ENCODE data around the gene ILRUN.

DNA sequence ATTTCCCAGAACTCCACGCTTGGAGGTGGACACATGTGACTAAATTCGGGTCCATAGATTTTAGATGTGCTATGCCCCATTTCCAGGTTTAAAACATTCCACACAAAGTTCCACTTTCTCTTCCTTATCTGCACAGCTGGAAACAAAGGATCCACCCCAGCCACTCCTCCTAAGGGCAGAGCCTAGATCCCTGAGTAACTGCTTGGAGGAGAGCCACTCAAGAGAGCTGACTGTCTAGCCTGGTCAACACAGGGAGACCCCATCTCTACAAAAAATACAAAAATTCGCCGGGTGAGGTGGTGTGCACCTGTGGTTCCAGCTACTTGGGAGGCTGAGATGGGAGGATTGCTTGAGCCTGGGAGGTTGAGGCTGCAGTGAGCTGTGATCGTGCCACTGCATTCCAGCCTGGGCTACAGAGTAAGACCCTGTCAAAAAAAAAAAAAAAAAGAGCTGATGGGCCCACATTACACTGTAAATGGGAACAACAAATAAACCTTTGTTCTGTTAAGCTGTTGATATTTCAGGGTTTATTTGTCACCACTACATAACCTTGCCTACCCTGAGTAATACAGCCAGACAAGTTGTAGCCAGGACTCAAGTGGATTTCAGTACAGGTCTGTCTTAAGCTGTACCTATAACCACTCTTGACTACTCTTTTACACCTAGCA lies 35.0 kb upstream of the ILRUN start:
- TF ChIP-seq, protein P1, sequence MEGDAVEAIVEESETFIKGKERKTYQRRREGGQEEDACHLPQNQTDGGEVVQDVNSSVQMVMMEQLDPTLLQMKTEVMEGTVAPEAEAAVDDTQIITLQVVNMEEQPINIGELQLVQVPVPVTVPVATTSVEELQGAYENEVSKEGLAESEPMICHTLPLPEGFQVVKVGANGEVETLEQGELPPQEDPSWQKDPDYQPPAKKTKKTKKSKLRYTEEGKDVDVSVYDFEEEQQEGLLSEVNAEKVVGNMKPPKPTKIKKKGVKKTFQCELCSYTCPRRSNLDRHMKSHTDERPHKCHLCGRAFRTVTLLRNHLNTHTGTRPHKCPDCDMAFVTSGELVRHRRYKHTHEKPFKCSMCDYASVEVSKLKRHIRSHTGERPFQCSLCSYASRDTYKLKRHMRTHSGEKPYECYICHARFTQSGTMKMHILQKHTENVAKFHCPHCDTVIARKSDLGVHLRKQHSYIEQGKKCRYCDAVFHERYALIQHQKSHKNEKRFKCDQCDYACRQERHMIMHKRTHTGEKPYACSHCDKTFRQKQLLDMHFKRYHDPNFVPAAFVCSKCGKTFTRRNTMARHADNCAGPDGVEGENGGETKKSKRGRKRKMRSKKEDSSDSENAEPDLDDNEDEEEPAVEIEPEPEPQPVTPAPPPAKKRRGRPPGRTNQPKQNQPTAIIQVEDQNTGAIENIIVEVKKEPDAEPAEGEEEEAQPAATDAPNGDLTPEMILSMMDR (optimal IDR thresholded peaks at IDR 0.05 in 1 of 3, IDR thresholded peaks at IDR 0.05 in 1 of 3, conservative IDR thresholded peaks at IDR 0.05 in 1 of 3; ENCODE audit: extremely low read depth in 1 of 3, insufficient read depth in 2 of 3, low read length in 3 of 3): no peak
- TF ChIP-seq EZH2 (IDR thresholded peaks at IDR 0.05; ENCODE audit: low read length): no peak
